C1 segment of cervical spinal cord (tissue), 14 donors: ENCODE results near the gene RAET1G.
"Not testable (repeated sequence)": the region's sequence is repeated elsewhere in the genome, so short reads cannot be mapped to it uniquely, and the experiment has no call there.

Experiments used
- DNase-seq, 14 donors: peaks; one replicate each; lab custom pipeline; 2025; lab: John Stamatoyannopoulos, UW

Gene RAET1G

GRCh38 chr6:149934249-149935156 lies 11.6 kb upstream of the RAET1G start:
- peak in 7 of 14 donors; percentile 6 to 45 (median 24) for DNase-seq

- DNase-seq: no peak
Observed at GRCh38 chr6:149933461-149933860, 10.5 kb upstream of the RAET1G start.

- no peak for DNase-seq
Observed at GRCh38 chr6:149933036-149933435, 10.1 kb upstream of the RAET1G start.

- DNase-seq: no peak
Observed at GRCh38 chr6:149931501-149931900, 8.6 kb upstream of the RAET1G start.

GRCh38 chr6:149929422-149929821 lies 6.5 kb upstream of the RAET1G start:
- no peak for DNase-seq

GRCh38 chr6:149927025-149927424 lies 4.1 kb upstream of the RAET1G start:
- not testable (repeated sequence) for DNase-seq

- peak in 13 of 14 donors; percentile 10 to 67 (median 22) for DNase-seq
Observed at GRCh38 chr6:149925974-149926777, 3.3 kb upstream of the RAET1G start.

GRCh38 chr6:149925253-149925973 lies 2.5 kb upstream of the RAET1G start:
- DNase-seq: no peak

GRCh38 chr6:149924933-149925252 lies 2.0 kb upstream of the RAET1G start:
- no peak for DNase-seq

- no peak for DNase-seq
Observed at GRCh38 chr6:149924206-149924932, 1.4 kb upstream of the RAET1G start.

GRCh38 chr6:149923327-149923986 lies 536 bp upstream of the RAET1G start:
- no peak for DNase-seq

- DNase-seq: not testable (repeated sequence)
Observed at GRCh38 chr6:149922091-149922490, 830 bp downstream of the RAET1G start.

- DNase-seq: no peak
Observed at GRCh38 chr6:149921361-149921760, 1.6 kb downstream of the RAET1G start.

GRCh38 chr6:149919834-149920225 lies 3.1 kb downstream of the RAET1G start:
- no peak for DNase-seq

- not testable (repeated sequence) for DNase-seq
Observed at GRCh38 chr6:149919126-149919833, 3.6 kb downstream of the RAET1G start.

GRCh38 chr6:149918151-149918905 lies 4.6 kb downstream of the RAET1G start:
- DNase-seq: no peak

- no peak for DNase-seq
Observed at GRCh38 chr6:149917679-149918078, 5.2 kb downstream of the RAET1G start.

- no peak for DNase-seq
Observed at GRCh38 chr6:149915970-149916865, 6.7 kb downstream of the RAET1G start.
